Effector CD4-positive, alpha-beta T cell (primary cell): ENCODE results near the gene LORICRIN.

Experiments used
- DNase-seq: peaks from one replicate; pipeline ENCODE4 v3.0.0-alpha.2; 2020

Gene LORICRIN

DNA sequence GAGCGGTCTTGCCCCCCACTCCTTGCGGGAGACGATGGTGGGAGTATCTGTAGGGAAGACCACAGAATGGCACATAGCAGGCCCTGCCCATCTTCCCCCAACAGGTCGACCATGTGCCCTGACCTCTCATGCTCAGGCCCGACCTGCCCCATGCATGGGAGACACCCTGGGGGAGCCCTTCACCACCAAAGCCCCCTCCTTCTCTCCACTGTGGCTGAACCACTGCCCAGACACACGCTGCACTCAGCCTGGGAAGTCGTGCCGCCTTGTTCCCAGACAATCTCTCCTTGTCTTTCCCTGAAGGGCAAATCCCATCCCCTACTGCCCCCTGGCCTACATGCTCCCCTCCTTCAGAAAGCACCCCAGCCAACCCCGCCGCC, 47.7 kb downstream of the LORICRIN start:
- DNase-seq: no peak

DNA sequence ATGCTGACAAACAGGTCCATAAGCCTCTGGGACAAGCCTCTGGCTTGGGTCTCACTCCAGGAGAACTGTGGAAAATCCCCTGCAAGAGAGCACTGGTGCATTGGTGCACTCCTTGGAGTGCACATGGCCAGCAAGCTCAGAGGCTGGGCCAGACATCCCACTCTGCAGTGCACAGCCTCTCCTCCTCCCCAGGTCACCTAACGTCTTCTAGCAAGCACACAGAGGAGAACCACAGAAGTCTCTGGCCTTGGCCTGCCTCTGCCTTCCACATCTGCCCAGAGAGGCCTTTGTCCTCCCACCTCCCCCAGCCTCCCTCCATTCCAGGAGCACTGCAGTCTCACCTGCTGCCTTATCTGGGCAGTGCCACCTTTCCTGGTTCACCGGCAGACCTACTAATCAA, 49.1 kb downstream of the LORICRIN start:
- no peak for DNase-seq

DNA sequence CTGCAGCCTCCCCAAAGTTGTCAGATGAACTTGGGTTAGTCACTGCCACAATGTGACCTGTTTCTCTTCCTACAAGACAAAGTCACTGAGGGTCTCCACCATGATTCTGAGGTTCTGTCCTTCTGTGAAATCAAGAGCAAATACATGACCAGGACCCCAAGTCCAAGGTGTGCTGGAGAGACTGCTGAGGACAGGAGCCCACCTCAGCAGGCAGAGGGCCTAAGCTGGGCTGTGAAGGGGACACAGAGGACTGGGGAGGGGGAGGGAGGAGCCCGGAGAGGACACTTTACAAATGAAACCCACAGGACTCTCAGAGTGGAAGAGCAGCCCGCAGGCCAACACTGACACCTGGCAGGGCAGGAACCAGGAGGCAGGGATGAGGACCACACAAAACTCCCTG, 50.0 kb downstream of the LORICRIN start:
- no peak for DNase-seq

DNA sequence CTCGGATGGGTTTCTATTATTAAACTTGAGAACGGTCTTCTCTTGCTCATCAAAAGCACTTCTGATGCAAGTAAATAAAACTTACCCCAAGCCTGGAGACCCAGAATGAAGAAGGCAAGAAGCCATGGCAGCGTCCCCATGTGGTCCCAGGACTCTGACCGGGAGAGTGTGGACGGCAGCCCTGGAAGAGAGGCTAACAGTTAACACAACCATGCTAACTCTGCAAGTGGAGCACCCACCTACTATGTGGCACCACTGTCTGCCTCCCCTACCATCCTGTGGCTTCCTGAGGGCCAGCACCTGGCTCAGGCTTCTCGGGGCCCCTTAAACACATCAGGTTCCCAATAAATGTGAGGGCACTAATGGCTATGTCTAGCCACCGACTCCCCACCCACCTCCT, 51.0 kb downstream of the LORICRIN start:
- DNase-seq: no peak
